CD4-positive, alpha-beta T cell treated with Interleukin-2 at 100 ng/mL for 4 hours (primary cell): ENCODE data around the gene PRM3.

Experiments used
- DNase-seq: peaks from one replicate; pipeline ENCODE4 v3.0.0-alpha.2; 2020; ENCODE audit warnings: low spot score

Gene PRM3

DNA sequence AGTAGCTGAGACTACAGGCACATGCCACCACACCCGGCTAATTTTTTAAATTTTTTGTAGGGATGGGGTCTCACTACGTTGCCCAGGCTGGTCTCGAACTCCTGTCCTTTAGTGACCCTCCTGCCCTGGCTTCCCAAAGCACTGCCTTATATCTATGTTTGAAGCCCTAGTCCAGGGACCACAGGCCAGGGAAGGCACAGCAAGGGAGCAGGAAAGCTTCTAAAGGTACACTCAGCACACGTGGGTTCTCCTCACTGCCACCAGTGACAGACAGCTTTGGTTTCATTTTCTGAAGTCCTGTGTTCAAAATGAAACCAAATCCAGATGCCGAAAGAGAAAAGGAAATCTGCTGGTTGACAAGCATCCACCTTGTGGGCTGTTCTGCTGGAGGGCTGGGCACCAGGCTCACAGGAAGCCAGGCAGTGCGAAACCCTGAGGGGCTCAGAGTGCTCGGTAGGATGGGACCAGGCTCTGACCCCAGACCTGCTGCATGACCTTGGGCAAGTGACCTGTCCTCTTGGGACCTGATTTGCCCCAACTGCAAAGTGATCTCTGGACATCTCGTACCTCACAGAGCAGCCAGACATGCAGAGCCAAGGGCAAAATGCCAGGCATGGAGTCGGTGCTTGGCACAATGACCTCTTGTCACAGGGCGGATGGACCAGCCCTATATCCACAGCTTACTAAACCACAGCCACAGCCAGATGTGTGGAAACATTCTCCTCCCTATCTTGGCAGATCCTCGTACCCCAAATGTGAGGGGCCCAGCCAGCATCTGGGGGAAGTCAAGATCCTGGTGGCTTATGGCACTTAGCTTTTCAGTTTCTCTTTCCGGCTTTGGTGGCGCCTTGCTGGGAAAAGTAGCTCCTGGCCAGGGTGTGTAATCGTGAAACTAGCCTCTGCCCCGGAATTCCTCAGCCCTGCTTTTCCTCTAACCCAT is 14.6 kb downstream of the PRM3 start:
- peak; percentile 55 for DNase-seq

DNA sequence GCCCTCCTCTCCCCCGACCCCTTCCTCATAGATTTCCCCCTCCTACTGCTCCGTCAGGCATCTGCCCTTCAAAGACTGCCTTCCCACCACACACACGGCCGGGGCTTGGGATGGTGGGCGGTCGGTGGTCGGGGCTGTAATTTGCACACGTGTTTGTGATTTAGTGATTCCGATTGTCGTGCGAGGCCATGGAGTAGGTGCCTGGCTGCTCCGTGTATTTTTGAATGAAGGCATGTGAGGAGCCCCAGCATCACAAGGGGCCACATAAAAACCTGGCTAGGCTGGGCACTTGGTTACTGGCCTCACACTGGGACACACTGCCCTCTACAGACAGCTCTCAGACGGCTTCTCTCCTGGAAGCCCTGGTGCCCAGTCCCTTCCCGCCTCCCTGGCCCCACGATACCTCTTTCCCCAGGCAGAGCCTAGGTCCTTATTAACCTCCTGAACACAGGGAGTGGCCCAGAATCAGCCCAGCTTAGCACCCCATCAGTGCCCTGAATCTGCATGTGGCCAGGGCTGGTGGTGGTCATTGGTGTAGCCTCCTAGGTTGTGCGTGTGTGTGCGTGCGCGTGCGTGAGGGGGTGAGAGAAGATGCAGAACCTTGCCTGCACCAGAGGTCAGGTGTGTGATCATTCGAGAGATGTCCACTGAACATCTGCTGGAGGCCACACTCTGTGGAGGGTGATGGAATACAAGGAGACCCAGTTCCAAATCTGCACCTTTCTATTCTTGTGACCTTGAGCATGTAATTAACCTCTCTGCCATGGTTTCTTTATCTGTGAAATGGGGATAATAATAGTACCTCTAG is 16.1 kb downstream of the PRM3 start:
- peak; percentile 74 for DNase-seq

DNA sequence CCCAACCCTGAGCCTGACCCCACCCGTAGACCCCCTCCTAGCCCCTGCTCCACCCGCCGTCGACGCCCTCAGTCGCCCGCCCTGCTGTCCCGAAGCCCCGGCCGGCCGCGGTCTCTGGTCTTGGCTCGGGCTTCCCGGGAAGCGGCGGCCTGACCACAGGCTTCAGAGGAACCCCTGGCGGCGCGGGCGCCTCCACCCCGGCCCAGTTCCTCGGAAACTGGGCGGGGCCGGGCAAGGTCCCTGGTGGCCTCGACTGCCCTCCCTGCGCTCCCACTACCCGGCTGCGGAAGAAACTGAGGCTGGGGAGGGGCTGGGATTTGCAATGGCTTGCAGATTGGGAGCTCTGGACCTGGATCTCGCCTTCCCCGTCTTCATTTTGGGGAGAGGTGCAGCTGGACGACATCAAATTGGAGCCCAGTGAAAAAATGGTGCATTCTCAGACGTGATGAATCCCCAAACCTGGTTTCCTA is 16.7 kb downstream of the PRM3 start:
- no peak for DNase-seq

DNA sequence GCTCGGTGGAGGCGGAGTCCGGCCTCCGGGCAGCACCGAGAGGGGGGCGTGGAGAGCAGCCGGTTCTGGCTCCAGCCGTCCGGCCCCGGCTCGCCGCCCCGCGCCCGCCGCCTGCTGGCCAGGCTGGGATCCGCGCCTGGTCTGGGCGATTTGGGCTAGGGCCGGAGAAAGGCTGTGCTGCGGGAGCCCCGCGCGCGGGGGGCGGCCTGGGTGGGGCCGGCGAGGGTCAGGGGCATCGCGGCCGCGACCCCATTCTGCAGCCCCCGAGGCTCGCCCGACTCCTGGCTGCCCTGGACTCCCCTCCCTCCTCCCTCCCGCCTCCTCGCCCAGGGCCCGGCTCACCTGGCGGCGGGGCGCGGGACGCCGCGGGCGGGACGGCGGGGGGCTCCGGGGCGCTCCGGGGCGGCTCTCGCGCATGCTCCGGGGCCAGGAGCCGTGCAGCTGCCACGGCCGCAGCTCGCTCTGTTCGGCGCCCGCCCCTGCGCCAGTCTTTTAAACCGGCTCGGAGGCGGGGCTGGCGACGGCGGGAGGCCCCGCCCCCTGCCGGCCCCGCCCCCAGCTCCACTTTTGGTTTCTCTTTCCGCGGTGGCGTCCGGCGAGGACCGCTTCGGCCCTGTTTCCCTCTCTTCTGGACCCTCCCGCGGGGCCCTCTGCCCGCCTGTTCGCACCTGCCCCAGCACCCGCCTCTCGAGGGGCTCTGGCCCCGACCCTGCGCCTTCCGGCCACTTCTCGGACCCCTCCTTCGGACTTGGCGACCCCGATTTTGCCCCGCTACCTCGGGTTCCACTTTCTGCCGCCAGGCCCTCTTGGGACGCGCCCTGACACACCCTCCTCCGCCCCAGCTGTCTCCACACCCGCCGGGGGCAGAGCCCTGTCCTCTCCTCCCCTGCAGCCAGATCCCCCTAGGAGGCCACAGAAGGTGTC is 17.4 kb downstream of the PRM3 start, which contains the start of gene SOCS1:
Gene SOCS1, minus strand, starts transcription at position 468 of the 924 bp plus-strand sequence. CDS start 726 bp downstream, outside the sequence.
- peak; percentile 88 for DNase-seq

DNA sequence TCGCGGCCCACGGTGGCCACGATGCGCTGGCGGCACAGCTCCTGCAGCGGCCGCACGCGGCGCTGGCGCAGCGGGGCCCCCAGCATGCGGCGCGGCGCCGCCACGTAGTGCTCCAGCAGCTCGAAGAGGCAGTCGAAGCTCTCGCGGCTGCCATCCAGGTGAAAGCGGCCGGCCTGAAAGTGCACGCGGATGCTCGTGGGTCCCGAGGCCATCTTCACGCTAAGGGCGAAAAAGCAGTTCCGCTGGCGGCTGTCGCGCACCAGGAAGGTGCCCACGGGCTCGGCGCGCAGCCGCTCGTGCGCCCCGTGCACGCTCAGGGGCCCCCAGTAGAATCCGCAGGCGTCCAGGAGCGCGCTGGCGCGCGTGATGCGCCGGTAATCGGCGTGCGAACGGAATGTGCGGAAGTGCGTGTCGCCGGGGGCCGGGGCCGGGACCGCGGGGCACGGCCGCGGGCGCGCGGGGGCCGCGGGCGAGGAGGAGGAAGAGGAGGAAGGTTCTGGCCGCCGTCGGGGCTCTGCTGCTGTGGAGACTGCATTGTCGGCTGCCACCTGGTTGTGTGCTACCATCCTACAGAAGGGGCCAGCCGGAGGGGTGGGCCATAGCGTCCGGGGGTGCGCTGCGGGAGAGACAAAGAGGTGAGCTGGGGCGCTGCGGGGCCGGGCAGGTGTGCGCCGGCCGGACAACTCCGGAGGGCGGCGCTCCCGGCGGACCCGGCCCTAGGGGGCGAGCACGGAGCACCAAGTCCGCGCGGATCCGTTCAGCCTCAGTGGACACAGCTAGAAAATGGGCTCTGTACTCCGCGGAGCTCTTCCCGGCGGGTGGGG is 18.3 kb downstream of the PRM3 start:
- DNase-seq: peak; percentile 64

DNA sequence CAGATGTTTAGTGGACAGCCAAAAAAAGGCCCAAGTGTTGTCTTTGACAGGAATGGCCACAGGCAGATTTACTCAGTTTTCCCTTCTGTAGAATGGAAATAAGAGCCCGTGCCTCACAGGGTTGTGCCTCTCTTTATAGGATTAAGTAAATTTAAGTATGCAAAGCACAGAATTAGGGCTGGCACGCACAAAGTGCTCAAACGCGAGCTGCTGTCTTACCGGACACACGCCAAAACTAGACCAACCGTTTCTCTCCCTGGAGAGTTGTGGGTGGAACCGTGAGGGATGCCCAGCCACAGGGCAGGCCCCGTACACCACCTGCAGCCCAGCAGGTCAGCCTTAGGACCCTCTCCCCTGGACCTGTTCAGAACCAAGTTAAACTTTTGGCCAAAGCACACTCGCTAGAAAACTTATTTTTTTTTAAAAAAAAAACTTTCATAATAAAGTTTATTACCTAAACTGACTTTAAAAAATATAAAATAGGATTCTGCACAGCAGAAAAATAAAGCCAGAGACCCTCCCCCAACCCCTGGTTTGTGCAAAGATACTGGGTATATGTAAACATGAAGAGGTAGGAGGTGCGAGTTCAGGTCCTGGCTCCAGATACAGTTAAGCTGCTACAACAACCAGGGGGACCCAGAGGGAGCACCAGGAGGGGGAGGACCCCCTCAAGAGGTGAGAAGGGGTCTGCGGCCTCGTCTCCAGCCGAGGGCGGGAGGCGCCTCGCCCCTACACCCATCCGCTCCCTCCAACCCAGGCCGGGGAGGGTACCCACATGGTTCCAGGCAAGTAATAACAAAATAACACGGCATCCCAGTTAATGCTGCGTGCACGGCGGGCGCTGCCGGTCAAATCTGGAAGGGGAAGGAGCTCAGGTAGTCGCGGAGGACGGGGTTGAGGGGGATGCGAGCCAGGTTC is 19.2 kb downstream of the PRM3 start:
- no peak for DNase-seq

DNA sequence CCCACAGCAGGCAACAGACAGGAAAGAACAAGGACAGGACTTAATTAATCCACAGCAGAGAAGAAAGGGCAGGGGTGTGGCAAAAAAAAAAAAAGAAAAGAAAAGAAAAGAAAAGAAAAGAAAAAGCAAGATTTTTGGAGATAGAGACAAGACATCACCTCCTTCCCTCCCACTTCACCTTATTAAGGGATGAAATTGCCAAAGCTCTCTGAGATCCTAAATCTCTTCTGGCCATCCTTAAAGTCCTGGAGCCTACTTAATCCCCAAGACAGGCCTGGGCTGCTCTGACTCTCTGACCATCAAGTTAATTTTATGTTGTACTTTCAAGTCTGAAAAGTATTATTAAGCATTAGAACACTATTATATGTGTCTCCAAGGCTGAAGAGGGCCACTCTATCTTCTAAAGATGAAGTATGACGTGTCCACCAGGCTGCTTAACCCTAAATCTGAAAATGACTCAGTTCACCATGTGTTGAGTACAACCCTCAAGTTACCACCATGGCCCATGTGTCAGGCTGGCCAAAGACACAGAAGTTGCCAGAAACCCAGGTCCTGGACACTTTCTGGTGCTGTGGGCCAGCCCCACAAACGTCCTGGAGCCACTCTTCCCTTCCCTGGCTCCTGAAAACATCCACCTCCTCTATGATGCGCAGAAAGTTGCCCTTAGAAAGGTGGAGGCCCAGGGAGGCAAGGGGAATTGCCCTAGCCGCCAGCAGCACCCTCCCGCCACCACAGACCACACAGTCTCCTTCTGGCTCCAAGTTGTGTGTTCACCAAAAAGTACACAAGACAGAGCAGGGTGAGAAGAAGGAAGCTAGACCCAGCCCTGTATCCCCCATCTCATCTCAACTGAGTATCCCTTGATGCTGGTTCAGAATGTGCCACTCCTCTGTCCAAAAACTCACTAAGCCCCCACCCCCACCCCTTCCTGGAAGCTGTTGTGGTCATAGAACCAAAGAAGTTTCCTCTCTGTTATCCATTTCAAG is 20.1 kb downstream of the PRM3 start:
- peak; percentile 66 for DNase-seq

DNA sequence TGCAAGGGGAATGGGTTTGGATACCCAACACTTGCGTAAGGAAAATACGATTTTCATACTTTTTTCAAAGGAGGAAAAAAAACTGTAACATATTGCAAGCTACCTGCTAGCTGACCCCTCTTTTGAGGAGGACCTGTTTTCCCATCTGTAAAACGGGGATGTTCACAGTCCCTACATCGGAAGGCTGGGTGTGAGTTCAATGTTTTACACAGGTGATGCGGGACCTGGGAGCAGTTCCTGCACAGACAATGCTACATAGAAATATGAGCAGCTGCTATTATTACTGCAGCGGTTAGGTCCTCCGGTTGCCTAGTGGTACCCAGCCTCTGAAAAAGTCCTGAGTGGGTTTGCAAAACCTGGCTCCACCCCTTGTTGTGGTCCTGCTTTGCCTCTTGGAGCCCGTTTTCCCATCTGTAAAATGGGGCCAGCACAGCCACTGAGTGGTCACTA is 20.9 kb downstream of the PRM3 start:
- DNase-seq: no peak

DNA sequence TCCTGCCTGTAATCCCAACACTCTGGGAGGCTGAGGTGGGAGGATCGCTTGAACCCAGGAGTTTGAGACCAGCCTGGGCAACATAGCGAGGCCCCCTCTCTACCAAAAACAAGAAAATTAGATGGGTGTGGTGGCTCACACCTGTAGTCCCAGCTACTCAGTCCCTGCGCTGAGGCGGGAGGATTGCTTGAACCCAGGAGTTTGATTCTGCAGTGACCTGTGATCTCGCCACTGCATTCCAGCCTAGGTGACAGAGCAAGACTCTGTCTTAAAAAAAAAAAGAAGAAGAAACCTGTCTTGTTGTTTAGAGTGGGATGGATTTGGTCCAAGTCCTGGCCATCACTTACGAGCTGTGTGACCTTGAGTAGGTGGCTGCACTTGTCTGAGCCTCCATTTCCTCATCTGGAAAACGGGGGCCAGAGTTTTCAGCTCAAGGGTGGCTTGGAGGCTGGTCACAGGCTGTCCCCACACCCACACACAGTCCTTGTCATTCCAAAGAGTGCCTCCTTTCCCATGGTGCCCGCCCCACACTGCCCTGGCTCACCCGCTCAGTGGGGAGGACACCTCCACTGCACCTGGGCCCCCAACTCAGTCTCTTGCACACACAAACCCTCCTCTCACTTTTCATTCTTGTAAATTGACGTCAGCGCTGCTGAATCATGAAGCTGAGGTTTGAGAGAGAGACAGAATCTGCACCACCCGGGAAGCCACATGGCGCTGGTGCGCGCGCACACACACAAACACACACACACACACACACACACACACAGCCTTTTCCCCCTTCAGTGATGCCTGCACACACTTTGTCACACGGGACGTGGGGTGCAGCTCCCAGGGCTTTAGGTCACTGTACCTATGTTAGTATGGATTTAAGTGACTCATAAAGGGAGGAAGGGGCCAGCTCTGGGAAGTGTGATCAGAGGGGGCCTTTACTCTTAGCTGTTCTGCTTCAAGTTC is 21.6 kb downstream of the PRM3 start:
- peak; percentile 90 for DNase-seq

DNA sequence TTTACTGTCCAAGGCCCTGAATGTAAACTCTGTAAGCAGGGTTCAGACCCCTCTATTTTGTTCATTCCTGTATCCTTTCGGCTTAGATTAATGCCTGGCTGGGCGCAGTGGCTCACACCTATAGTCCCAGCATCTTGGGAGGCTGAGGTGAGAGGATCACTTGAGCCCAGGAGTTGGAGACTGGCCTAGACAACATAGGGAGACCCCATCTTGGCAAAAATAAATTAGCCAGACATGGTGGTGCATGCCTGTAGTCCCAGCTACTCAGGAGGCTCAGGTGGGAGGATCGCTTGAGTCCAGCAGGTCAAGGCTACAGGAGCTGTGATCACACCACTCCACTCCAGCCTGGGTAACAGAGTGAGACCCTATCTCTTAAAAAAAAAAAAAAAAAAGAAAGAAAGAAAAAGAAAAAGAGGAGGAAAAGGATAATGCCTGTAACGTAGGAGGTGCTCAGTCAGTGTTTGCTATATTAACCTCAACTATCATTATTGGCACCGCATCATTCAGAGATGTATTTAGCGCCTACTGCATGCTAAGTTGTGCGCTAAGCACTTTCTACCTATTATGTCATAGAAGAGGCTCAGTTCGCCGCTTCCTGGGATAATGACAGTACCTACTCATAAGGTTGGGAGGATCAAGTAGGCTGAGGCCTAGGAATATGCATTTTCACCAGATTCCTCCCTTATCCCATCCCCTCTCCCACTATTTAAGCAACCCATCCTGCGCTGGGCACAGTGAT is 22.5 kb downstream of the PRM3 start:
- DNase-seq: no peak

DNA sequence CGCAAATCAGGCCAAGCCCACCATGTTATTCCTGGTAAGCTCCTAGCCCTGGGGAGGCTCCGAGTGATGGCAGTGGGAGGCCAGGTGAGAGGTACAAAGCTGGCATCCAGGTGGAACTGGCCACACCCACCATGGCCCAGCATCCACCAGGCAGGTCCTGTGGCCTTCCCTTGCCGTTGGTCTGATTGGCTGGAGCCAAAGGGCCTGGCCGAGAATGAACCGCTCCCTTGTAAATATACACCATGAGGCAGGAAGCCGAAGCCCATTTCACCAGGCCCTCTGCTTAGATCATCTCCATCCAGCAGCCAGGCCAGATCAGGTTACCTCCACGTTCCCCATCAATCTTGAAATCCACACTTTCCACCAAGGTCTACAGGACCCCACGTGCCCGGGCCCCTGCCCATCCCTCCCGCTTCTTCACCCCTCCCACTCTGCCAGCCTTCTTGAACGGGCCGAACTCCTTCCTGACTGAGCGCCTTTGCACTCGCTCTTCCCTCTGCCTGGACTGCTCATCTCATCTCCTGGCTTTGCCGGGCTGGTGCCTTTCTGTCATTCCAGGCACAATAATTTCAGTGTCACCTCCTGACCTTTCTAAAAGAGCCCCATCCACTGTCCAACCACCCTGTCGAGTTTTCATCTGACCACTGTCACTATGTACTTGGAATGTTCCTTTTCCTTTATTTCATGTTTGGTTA is 23.2 kb downstream of the PRM3 start:
- DNase-seq: no peak

DNA sequence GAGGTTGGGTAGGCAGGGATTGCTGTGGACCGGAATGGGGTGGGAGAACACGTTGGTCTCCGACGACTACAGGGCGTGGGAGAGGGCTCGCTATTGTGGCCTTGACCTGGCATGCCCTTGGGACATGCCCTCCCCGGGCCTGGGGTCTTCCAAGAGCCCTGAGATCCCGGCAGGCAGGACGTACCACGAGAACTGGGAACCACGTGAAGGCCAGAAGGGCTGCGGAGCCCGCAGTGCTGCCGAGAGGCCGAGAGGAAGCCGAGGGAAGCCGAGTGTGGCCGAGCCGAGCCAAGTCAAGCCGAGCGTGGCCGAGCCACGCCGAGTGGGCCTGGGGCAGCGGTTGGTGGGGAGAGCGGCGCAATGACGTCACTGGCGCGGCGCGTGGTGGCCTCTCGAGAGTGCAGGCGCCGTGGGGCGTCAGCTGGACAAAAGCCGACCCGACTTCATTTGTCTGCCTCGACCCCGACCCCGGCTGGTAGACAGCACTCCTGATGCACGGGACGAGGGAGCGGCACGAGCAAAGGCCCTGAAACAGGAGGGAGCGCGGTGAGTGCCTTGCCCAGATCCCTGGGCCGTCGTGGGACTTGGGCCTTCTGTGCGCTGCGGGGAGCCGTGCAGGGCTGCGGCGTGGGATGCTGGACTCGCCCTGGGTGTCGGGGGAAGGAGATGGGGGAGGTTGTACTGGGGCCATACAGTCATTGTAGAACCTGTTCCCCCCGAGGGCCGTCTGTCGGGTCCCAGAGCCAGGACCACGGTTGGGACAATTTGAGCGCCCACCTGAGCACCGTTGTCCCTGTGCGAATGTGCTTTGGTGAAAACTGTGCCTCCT is 24.0 kb downstream of the PRM3 start:
- DNase-seq: no peak

DNA sequence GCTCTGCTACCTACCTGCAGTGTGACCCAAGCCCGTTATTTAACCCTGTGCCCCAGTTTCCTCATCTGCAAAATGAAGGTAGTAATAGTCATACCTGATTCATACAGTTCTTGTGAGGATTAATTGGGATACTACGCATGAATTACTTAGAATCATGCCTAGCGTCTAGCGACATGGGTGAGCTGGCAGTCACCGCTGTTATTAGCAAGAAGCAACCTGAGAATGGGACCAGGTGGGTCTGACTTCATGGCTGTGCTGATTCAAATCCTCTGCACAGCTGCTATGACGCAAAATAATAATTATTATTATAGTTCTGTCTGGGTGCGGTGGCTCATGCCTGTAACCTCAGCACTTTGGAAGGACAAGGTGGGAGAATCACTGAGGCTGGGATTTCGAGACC is 25.3 kb downstream of the PRM3 start:
- DNase-seq: no peak

DNA sequence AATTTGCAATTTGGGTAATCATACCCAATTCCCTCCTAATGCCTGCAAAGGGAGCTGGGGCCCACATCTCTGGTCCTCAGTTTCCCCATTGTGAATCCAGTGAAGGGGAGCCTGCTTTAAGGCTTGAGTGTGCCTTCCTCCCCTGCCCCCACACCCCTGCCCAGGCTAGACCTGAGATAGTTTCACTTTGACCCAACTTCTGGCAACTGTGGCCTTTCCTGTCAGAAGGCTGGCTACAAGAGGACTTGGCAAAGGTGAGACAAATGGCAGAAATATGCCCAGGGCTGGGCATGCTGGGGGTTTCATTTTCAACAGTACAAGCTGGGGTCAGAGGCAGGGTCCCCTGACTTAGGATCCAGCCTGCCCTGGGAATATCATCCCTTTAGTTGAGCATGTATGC is 27.4 kb downstream of the PRM3 start:
- no peak for DNase-seq

DNA sequence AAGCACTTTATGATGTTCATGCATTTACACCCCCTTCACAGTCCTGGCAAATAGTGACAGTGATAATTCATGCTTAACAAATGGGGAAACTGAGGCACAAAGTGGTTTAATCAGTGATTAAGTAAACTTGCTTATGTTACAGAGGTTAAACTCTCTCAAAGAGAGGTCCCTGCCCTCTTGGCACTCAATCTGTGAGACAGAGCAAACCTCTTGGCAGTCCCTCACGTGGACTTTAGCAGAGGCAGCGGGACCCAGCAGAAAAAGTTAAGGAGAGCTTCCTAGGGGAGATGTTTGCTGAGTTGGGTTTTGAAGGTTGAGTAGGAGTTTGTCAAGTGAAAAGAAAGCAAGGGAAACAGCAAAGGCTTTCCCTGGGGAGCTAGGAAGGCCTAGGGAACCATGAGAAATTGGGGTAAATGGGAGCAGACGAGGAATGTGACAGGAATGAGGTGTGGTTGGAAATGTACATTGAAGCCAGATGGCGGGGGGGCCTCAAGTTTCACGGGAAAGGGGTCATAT is 28.1 kb downstream of the PRM3 start:
- no peak for DNase-seq
